Measurements from ENCODE around the gene KCNJ16.

KCNJ16 gene

GRCh38 chr17:70168044-70168976, 93.3 kb downstream of the KCNJ16 start:
- H2AFZ ChIP-seq (ENCODE audit: low read length), result peak overlapping the region; percentile 91
- no CpG with 5 or more reads among the region's 45 CpGs for WGBS, 2 donors (ENCODE audit: extremely low coverage in 2 of 2, insufficient read length in 2 of 2, insufficient replicate concordance in 1 of 2)
- no peak overlapping the region for H3K23ac ChIP-seq (ENCODE audit: low read depth, low read length, poor library complexity)
- no peak overlapping the region for H2BK5ac ChIP-seq (ENCODE audit: low read length)
- peak; percentile 51 for DNase-seq (ENCODE audit: low spot score)
- no peak overlapping the region for H3K14ac ChIP-seq (ENCODE audit: low read length)
- H3K18ac ChIP-seq (ENCODE audit: low read length), result peak overlapping the region; percentile 98
- H2BK120ac ChIP-seq (ENCODE audit: low read depth, low read length), result peak overlapping the region; percentile 78
- H3K4me3 ChIP-seq (ENCODE audit: low read length in 2 of 2), result peak overlapping the region; percentile 70 to 83
- H3K27me3 ChIP-seq (ENCODE audit: control insufficient read depth in 3 of 3, insufficient read depth in 3 of 3, low read depth in 1 of 3, low read length in 3 of 3), result peaks cover 0 to 12% (median 0%) of the 10 kb centered on the region in 3 experiments
- no peak overlapping the region for H2AK5ac ChIP-seq (ENCODE audit: low read depth, low read length)
- H3K4ac ChIP-seq (ENCODE audit: low read length), result no peak overlapping the region
- peak overlapping the region; percentile 93 for H3K4me2 ChIP-seq (ENCODE audit: insufficient read depth, low read length, poor library complexity, severe bottlenecking)
- no peak overlapping the region for H4K8ac ChIP-seq (ENCODE audit: low read depth, low read length)
- H3K9me3 ChIP-seq (replicated peaks in 1 of 2; ENCODE audit: control insufficient read depth in 2 of 2, insufficient read depth in 1 of 2, low read depth in 1 of 2, low read length in 2 of 2), result no peaks in the 10 kb centered on the region
- no peaks in the 10 kb centered on the region for H3K36me3 ChIP-seq (replicated peaks in 1 of 2; ENCODE audit: control insufficient read depth in 2 of 2, insufficient read depth in 2 of 2, low read length in 2 of 2)
- no peaks in the 10 kb centered on the region for H3K79me1 ChIP-seq (ENCODE audit: low read depth, low read length)
- peak overlapping the region; percentile 73 for H3K9ac ChIP-seq (ENCODE audit: low read depth, low read length, poor library complexity)
- H3K4me1 ChIP-seq (ENCODE audit: control insufficient read depth in 2 of 2, insufficient read depth in 1 of 2, low read depth in 1 of 2, low read length in 2 of 2), result peaks cover 2 to 18% of the 10 kb centered on the region in 2 donors
- no peak overlapping the region for H2BK15ac ChIP-seq (ENCODE audit: low read length)
- no peak overlapping the region for H2BK12ac ChIP-seq (ENCODE audit: low read length)
- H3K27ac ChIP-seq (replicated peaks; ENCODE audit: low read length), result no peak overlapping the region
- no peak overlapping the region for H4K91ac ChIP-seq (ENCODE audit: low read depth, low read length, poor library complexity)

GRCh38 chr17:70168977-70169708, 94.1 kb downstream of the KCNJ16 start, which contains the start of gene KCNJ2:
TSS of gene KCNJ2 (plus strand) at chr17:70169532. CDS start at chr17:70175040, 5,508 bp downstream.
- Histone ChIP-seq H2BK12ac (ENCODE audit: low read length) (peak within 1 kb of the TSS; percentile 35), H3K27ac (replicated peaks; ENCODE audit: low read length) (peak within 1 kb of the TSS; percentile 48), H2AFZ (ENCODE audit: low read length) (peak within 1 kb of the TSS; percentile 91), H3K9me3 (replicated peaks in 1 of 2; ENCODE audit: control insufficient read depth in 2 of 2, insufficient read depth in 1 of 2, low read depth in 1 of 2, low read length in 2 of 2) (no peaks in the 10 kb centered on the region), H3K4me2 (ENCODE audit: insufficient read depth, low read length, poor library complexity, severe bottlenecking) (peak within 1 kb of the TSS; percentile 94), H2BK120ac (ENCODE audit: low read depth, low read length) (peak within 1 kb of the TSS; percentile 78), H4K91ac (ENCODE audit: low read depth, low read length, poor library complexity) (no peak within 1 kb of the TSS), H4K8ac (ENCODE audit: low read depth, low read length) (no peak within 1 kb of the TSS), H3K36me3 (replicated peaks in 1 of 2; ENCODE audit: control insufficient read depth in 2 of 2, insufficient read depth in 2 of 2, low read length in 2 of 2) (peaks cover 0 to under 1% of the 10 kb centered on the region in 2 donors), H3K79me1 (ENCODE audit: low read depth, low read length) (no peaks in the 10 kb centered on the region), H3K4me1 (ENCODE audit: control insufficient read depth in 2 of 2, insufficient read depth in 1 of 2, low read depth in 1 of 2, low read length in 2 of 2) (peaks cover 2 to 20% of the 10 kb centered on the region in 2 donors), H3K9ac (ENCODE audit: low read depth, low read length, poor library complexity) (peak within 1 kb of the TSS; percentile 73), H3K27me3 (ENCODE audit: control insufficient read depth in 3 of 3, insufficient read depth in 3 of 3, low read depth in 1 of 3, low read length in 3 of 3) (peaks cover 0 to 12% (median 0%) of the 10 kb centered on the region in 3 experiments), H3K4ac (ENCODE audit: low read length) (no peak within 1 kb of the TSS), H3K23ac (ENCODE audit: low read depth, low read length, poor library complexity) (no peak within 1 kb of the TSS), H2AK5ac (ENCODE audit: low read depth, low read length) (no peak within 1 kb of the TSS), H3K18ac (ENCODE audit: low read length) (peak within 1 kb of the TSS; percentile 98), H3K4me3 (ENCODE audit: low read length in 2 of 2) (peak within 1 kb of the TSS; percentile 70 to 83), H2BK15ac (ENCODE audit: low read length) (no peak within 1 kb of the TSS), H3K14ac (ENCODE audit: low read length) (no peak within 1 kb of the TSS), H2BK5ac (ENCODE audit: low read length) (no peak within 1 kb of the TSS)
- WGBS, 2 donors (ENCODE audit: extremely low coverage in 2 of 2, insufficient read length in 2 of 2, insufficient replicate concordance in 1 of 2), result no CpG with 5 or more reads among the region's 67 CpGs
- peak; percentile 82 for DNase-seq (ENCODE audit: low spot score)

- no peak overlapping the region for H3K18ac ChIP-seq (ENCODE audit: low read length)
- peaks cover 0 to 8% of the 10 kb centered on the region in 2 donors for H3K36me3 ChIP-seq (replicated peaks in 1 of 2; ENCODE audit: control insufficient read depth in 2 of 2, insufficient read depth in 2 of 2, low read length in 2 of 2)
- WGBS, 2 donors (ENCODE audit: extremely low coverage in 2 of 2, insufficient read length in 2 of 2, insufficient replicate concordance in 1 of 2), result no CpG with 5 or more reads among the region's 24 CpGs
- peaks cover 2 to 20% of the 10 kb centered on the region in 2 donors for H3K4me1 ChIP-seq (ENCODE audit: control insufficient read depth in 2 of 2, insufficient read depth in 1 of 2, low read depth in 1 of 2, low read length in 2 of 2)
- no peak overlapping the region for H2BK120ac ChIP-seq (ENCODE audit: low read depth, low read length)
- peaks cover 0 to 3% of the 10 kb centered on the region in 2 donors for H3K9me3 ChIP-seq (replicated peaks in 1 of 2; ENCODE audit: control insufficient read depth in 2 of 2, insufficient read depth in 1 of 2, low read depth in 1 of 2, low read length in 2 of 2)
- peak overlapping the region; percentile 94 for H3K4me2 ChIP-seq (ENCODE audit: insufficient read depth, low read length, poor library complexity, severe bottlenecking)
- H3K4ac ChIP-seq (ENCODE audit: low read length), result no peak overlapping the region
- H3K27me3 ChIP-seq (ENCODE audit: control insufficient read depth in 3 of 3, insufficient read depth in 3 of 3, low read depth in 1 of 3, low read length in 3 of 3), result peaks cover 0 to 12% (median 0%) of the 10 kb centered on the region in 3 experiments
- DNase-seq (ENCODE audit: low spot score), result no peak
- no peaks in the 10 kb centered on the region for H3K79me1 ChIP-seq (ENCODE audit: low read depth, low read length)
- no peak overlapping the region for H4K8ac ChIP-seq (ENCODE audit: low read depth, low read length)
- H3K27ac ChIP-seq (replicated peaks; ENCODE audit: low read length), result no peak overlapping the region
- no peak overlapping the region for H2AK5ac ChIP-seq (ENCODE audit: low read depth, low read length)
- H3K9ac ChIP-seq (ENCODE audit: low read depth, low read length, poor library complexity), result no peak overlapping the region
- no peak overlapping the region for H2BK12ac ChIP-seq (ENCODE audit: low read length)
- no peak overlapping the region for H4K91ac ChIP-seq (ENCODE audit: low read depth, low read length, poor library complexity)
- no peak overlapping the region for H3K14ac ChIP-seq (ENCODE audit: low read length)
- H2BK15ac ChIP-seq (ENCODE audit: low read length), result no peak overlapping the region
- H3K23ac ChIP-seq (ENCODE audit: low read depth, low read length, poor library complexity), result no peak overlapping the region
- H2BK5ac ChIP-seq (ENCODE audit: low read length), result no peak overlapping the region
- peak overlapping the region; percentile 91 for H2AFZ ChIP-seq (ENCODE audit: low read length)
- peak overlapping the region; percentile 70 to 82 for H3K4me3 ChIP-seq (ENCODE audit: low read length in 2 of 2)
Observed at GRCh38 chr17:70169709-70170597, 94.9 kb downstream of the KCNJ16 start.
